Sigmoid colon (tissue), 3 donors: ENCODE results near the gene JOSD2.

ENCODE experiments used
- POLR2A ChIP-seq, 2 donors: fragments of 450-650 bp; IDR thresholded peaks; one replicate each; pipeline ENCODE4 v1.6.1; 2016; ENCODE audit warnings: antibody characterized with exemption in 2 of 2, mild to moderate bottlenecking in 2 of 2, moderate library complexity in 2 of 2
- TF ChIP-seq, protein P1 (sequence below), 4 experiments: fragments of 450-650 bp in 3 of 4; fragments of 200-600 bp in 1 of 4; IDR thresholded peaks; one replicate each; pipeline ENCODE4 v1.5.1; 2016 to 2019; ENCODE audit warnings: antibody characterized with exemption in 4 of 4, mild to moderate bottlenecking in 3 of 4, moderate library complexity in 2 of 4

DNA sequence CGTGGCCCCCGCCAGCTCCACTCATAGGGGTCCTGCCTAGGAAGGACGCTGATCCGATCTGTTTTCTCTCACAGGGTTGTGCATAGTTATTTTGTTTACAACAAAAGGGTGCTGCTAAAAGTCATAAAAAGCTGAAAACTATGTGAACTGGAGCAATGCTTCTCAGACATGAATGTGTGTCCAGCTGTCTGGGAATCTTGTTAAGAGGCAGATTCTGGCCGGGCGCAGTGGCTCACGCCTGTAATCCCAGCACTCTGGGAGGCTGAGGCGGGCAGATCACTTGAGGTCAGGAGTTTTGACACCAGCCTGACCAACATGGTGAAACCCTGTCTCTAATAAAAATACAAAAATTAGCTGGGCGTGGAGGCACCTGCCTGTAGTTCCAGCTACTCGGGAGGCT is 48.6 kb upstream of the JOSD2 start:
- TF ChIP-seq, protein P1, sequence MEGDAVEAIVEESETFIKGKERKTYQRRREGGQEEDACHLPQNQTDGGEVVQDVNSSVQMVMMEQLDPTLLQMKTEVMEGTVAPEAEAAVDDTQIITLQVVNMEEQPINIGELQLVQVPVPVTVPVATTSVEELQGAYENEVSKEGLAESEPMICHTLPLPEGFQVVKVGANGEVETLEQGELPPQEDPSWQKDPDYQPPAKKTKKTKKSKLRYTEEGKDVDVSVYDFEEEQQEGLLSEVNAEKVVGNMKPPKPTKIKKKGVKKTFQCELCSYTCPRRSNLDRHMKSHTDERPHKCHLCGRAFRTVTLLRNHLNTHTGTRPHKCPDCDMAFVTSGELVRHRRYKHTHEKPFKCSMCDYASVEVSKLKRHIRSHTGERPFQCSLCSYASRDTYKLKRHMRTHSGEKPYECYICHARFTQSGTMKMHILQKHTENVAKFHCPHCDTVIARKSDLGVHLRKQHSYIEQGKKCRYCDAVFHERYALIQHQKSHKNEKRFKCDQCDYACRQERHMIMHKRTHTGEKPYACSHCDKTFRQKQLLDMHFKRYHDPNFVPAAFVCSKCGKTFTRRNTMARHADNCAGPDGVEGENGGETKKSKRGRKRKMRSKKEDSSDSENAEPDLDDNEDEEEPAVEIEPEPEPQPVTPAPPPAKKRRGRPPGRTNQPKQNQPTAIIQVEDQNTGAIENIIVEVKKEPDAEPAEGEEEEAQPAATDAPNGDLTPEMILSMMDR (IDR thresholded peaks at IDR 0.05): no peak
- no peak for TF ChIP-seq POLR2A (IDR thresholded peaks at IDR 0.05)
